WERI-Rb-1 (cell line): ENCODE measurements around the gene NARS2.
"Not testable (repeated sequence)": the region's sequence is repeated elsewhere in the genome, so short reads cannot be mapped to it uniquely, and the experiment has no call there.

ENCODE experiments used
- DNase-seq: peaks from one replicate; pipeline ENCODE4 v3.0.0-alpha.2; 2020
- H3K27ac ChIP-seq: fragments of 250-450 bp; sonication (Bioruptor Pico); 2 replicates; pipeline ENCODE4 v1.5.1; 2020; ENCODE audit warnings: mild to moderate bottlenecking, moderate library complexity
- H3K27me3 ChIP-seq: fragments of 250-450 bp; sonication (Bioruptor Pico); 2 replicates; pipeline ENCODE4 v1.5.1; 2021; ENCODE audit warnings: mild to moderate bottlenecking, low read depth, moderate library complexity; ENCODE audit not compliant: insufficient read depth, severe bottlenecking
- H3K36me3 ChIP-seq: fragments of 250-450 bp; sonication (Bioruptor Pico); 2 replicates; pipeline ENCODE4 v1.5.1; 2020; ENCODE audit warnings: mild to moderate bottlenecking, moderate library complexity
- H3K4me3 ChIP-seq: 2 replicates; pipeline ENCODE4 v1.5.1; 2011; ENCODE audit warnings: low read depth, mild to moderate bottlenecking, control low read depth, low read length
- H3K9me3 ChIP-seq: fragments of 250-450 bp; sonication (Bioruptor Pico); 2 replicates; pipeline ENCODE4 v1.5.1; 2021; ENCODE audit warnings: mild to moderate bottlenecking, moderate library complexity; ENCODE audit not compliant: severe bottlenecking
- TF ChIP-seq, protein P1 (sequence below): IDR thresholded peaks from 2 replicates; pipeline ENCODE4 v1.5.1; 2011; ENCODE audit warnings: low read depth, mild to moderate bottlenecking, control low read depth, inconsistent platforms, low read length

The NARS2 gene

DNA sequence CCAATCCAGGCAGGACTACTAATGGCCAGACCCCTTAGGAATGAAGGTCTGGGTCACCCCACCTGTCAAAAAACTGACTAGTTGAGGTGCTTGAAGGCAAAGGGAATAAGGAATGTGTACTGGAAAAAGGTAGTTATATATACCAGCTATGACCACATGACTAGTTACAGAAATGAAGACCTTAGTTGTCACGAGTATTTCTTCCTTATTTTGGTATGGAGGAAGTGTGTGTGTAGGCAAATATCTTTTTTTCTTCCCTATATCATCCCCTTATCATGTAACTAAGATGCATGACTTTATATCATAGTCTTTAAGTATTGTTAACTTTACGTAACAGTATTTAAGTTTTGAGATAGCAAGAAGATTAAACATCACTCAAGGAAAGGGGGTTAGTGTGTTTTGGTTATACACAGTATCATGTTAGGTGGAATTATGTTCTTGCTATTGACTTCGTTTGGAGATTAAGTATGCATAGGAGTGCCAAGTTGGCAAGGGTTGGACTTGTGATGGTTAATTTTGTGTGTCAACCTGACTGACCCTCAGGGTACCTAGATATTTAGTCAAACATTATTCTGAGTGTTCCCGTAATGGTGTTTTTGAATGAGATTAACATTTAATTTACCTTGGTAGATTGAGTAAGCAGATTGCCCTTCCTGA is 38.2 kb upstream of the NARS2 start:
- DNase-seq, result no peak
- Histone ChIP-seq H3K4me3 (no peak overlapping the region), H3K36me3 (no peaks in the 10 kb centered on the region), H3K27ac (no peak overlapping the region), H3K27me3 (no peaks in the 10 kb centered on the region), H3K9me3 (no peaks in the 10 kb centered on the region)
- TF ChIP-seq, protein P1, sequence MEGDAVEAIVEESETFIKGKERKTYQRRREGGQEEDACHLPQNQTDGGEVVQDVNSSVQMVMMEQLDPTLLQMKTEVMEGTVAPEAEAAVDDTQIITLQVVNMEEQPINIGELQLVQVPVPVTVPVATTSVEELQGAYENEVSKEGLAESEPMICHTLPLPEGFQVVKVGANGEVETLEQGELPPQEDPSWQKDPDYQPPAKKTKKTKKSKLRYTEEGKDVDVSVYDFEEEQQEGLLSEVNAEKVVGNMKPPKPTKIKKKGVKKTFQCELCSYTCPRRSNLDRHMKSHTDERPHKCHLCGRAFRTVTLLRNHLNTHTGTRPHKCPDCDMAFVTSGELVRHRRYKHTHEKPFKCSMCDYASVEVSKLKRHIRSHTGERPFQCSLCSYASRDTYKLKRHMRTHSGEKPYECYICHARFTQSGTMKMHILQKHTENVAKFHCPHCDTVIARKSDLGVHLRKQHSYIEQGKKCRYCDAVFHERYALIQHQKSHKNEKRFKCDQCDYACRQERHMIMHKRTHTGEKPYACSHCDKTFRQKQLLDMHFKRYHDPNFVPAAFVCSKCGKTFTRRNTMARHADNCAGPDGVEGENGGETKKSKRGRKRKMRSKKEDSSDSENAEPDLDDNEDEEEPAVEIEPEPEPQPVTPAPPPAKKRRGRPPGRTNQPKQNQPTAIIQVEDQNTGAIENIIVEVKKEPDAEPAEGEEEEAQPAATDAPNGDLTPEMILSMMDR, result no peak

DNA sequence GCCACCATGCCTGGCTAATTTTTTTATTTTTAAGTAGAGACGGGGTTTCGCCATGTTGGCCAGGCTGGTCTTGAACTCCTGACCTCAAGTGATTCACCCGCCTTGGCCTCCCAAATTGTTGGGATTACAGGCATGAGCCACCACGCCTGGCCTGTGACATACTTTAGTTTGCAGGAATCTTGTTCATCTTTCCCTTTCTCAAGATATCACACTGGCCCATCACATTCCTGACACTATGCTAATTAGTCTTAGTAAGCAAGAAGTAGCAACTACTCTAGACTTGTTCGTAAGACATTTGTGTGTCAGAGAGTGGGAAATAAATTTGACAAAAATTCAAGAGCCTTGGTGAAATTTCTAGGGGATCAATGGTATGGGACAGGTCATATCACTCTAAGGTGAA is 34.7 kb upstream of the NARS2 start:
- not testable (repeated sequence) for H3K9me3 ChIP-seq, H3K4me3 ChIP-seq, H3K27ac ChIP-seq, H3K27me3 ChIP-seq, H3K36me3 ChIP-seq, DNase-seq

DNA sequence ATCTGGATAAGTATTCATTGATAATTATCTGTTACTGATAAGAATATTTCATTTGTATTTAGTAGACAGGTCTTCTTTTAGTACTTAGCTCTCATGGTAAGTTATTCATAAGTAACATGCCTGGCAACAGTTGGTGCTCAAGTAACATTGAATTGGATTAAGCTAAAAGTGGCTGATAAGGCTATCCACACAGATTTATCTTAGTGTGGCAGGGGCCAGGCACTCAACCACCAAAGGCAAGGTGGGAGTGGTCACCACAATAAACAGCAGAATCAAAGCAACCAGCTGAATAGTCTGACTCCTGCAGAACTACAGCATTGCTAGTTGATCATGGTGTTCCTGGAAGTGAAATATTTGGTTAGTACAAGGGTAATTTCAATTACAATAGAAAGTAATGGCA is 33.0 kb upstream of the NARS2 start:
- H3K4me3 ChIP-seq, result no peak overlapping the region
- H3K36me3 ChIP-seq, result no peaks in the 10 kb centered on the region
- TF ChIP-seq, protein P1, result no peak
- H3K27ac ChIP-seq, result no peak overlapping the region
- H3K9me3 ChIP-seq, result no peaks in the 10 kb centered on the region
- no peak for DNase-seq
- no peaks in the 10 kb centered on the region for H3K27me3 ChIP-seq

DNA sequence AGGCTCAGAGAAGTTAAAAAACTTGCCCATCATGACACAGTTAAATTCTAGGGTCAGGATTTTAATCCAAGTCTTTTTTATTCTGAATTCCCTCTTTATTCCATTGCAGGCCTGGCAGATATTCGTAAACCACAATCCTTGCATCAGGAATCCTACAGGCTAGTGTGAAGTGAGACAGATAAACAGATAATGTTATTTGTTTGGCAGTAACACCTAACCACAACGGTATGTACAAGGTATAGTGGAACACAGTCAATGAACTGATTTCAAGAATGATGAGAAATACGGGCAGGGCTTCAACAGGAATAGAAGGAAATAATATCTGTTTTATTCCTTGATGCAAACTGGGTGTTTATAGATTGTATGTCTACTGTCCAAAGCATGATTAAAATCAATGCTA is 32.0 kb upstream of the NARS2 start:
- Histone ChIP-seq H3K4me3 (no peak overlapping the region), H3K9me3 (no peaks in the 10 kb centered on the region), H3K27me3 (no peaks in the 10 kb centered on the region), H3K36me3 (no peaks in the 10 kb centered on the region), H3K27ac (no peak overlapping the region)
- TF ChIP-seq, protein P1, result no peak
- DNase-seq, result no peak

DNA sequence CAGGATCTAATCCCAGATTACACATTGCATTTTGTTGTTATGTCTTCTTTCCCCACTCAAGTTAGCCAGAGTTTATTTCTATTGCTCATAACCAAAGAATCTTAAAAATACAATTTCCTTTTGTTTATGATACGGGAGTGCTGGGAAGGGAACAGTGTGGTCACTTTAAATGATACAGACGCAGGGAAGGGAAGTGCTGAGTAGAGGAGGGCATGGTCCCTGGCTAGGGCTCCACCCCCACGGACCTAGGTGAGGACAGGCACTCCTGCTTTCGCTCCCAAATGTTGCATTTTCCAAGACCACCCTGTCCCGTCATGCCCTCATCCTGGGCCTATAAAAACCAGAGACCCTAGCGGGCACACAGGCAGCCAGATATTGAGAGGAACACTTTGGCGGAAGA is 30.6 kb upstream of the NARS2 start:
- no peaks in the 10 kb centered on the region for H3K9me3 ChIP-seq
- TF ChIP-seq, protein P1, result no peak
- no peak overlapping the region for H3K27ac ChIP-seq
- DNase-seq, result no peak
- no peaks in the 10 kb centered on the region for H3K27me3 ChIP-seq
- no peak overlapping the region for H3K4me3 ChIP-seq
- no peaks in the 10 kb centered on the region for H3K36me3 ChIP-seq

DNA sequence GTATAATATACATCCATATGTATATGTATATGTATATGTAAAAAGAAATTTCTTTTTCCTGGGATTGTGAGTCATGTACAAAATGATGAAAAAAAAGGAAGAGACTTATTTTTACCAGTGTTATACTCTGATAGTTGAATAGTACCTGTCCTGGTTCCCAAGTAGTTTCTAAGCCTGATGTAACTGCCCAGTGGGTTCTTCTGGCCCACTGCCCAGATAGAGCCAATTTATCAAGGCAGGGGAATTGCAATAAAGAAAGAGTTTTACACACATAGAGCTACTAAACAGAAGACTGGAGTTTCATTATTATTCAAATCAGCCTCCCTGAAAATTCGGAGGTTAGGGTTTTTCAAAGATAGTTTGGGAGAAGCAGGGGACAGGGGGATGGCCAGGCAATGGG is 29.1 kb upstream of the NARS2 start:
- Histone ChIP-seq H3K4me3 (no peak overlapping the region), H3K36me3 (no peaks in the 10 kb centered on the region), H3K27me3 (no peaks in the 10 kb centered on the region), H3K27ac (no peak overlapping the region), H3K9me3 (no peaks in the 10 kb centered on the region)
- TF ChIP-seq, protein P1, result no peak
- DNase-seq, result no peak

DNA sequence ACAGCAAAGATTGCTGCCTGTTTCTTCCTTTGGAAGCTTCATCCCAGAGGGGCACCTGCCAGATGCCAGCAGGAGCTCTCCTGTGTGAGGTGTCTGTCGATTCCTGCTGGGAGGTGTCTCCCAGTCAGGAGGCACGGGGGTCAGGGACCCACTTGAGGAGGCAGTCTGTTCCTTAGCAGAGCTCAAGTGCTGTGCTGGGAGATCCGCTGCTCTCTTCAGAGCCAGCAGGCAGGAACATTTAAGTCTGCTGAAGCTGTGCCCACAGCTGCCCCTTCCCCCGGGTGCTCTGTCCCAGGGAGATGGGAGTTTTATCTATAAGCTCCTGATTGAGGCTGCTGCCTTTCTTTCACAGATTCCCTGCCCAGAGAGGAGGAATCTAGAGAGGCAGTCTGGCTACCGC is 28.1 kb upstream of the NARS2 start:
- DNase-seq, H3K4me3 ChIP-seq, H3K27ac ChIP-seq, H3K27me3 ChIP-seq, H3K9me3 ChIP-seq, H3K36me3 ChIP-seq: not testable (repeated sequence)

DNA sequence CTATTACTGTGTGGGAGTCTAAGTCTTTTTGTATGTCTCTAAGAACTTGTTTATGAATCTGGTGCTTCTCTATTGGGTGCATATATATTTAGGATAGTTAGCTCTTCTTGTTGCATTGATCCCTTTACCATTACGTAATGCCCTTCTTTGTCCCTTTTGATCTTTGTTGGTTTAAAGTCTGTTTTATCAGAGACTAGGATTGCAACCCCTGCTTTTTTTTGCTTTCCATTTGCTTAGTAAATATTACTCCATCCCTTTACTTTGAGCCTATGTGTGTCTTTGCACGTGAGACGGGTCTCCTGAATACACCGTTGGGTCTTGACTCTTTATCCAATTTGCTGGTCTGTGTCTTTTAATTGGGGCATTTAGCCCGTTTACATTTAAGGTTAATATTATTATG is 26.4 kb upstream of the NARS2 start:
- H3K9me3 ChIP-seq, H3K36me3 ChIP-seq, DNase-seq, H3K27ac ChIP-seq, H3K4me3 ChIP-seq, H3K27me3 ChIP-seq: not testable (repeated sequence)

DNA sequence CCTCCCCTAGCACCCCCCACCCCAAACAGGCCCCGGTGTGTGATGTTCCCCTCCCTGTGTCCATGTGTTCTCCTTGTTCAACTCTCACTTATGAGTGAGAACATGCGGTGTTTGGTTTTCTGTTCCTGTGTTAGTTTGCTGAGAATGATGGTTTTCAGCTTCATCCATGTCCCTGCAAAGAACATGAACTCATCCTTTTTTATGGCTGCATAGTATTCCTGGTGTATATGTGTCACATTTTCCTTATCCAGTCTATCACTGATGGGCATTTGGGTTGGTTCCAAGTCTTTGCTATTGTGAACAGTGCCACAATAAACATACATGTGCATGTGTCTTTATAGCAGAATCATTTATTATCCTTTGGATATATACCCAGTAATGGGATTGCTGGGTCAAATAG is 22.9 kb upstream of the NARS2 start:
- H3K9me3 ChIP-seq, H3K27me3 ChIP-seq, H3K36me3 ChIP-seq, DNase-seq, H3K27ac ChIP-seq, H3K4me3 ChIP-seq: not testable (repeated sequence)
